K562 (cell line): ENCODE measurements around the gene BORCS5. TPM values are rescaled to one million over a fixed set of nuclear protein-coding genes. Genes with fewer than 3 reads are reported as not detected.
A peak's percentile ranks its signal among the peaks of the same experiment; 100 is the strongest.

Experiments
- CTCF ChIP-seq, 3 experiments: IDR thresholded peaks in 2 of 3; conservative IDR thresholded peaks in 1 of 3; 2 replicates each; pipeline ENCODE4 v1.5.1; 2011 to 2012; ENCODE audit warnings: low read length in 3 of 3, mild to moderate bottlenecking in 3 of 3, control low read depth in 2 of 3, improper control_type of control experiment in 1 of 3, inconsistent platforms in 1 of 3, low read depth in 1 of 3, mixed read lengths in 1 of 3, moderate library complexity in 1 of 3; ENCODE audit not compliant: insufficient read depth in 2 of 3
- EGR1 ChIP-seq: fragments of 450-650 bp; conservative IDR thresholded peaks from 2 replicates; pipeline ENCODE4 v1.6.1; 2017; ENCODE audit warnings: mild to moderate bottlenecking
- FOSL1 ChIP-seq: fragments of 200-800 bp; sonication (Bioruptor generic); conservative IDR thresholded peaks from 2 replicates; pipeline ENCODE4 v1.6.1; 2016; ENCODE audit warnings: missing genetic modification characterization, missing compliant biosample characterization
- FOXA1 ChIP-seq: fragments of 450-650 bp; IDR thresholded peaks from 2 replicates; pipeline ENCODE4 v1.6.1; 2016; ENCODE audit warnings: mild to moderate bottlenecking, borderline replicate concordance
- HNRNPL ChIP-seq: fragments of 200-400 bp; formaldehyde crosslinking; IDR thresholded peaks from 2 replicates; pipeline ENCODE4 v1.6.1; 2017; ENCODE audit warnings: low read depth, mild to moderate bottlenecking, low read length
- NFATC3 ChIP-seq: fragments of 450-650 bp; IDR thresholded peaks from 2 replicates; pipeline ENCODE4 v1.6.1; 2017; ENCODE audit warnings: mild to moderate bottlenecking
- RBM14 ChIP-seq: fragments of 200-400 bp; formaldehyde crosslinking; IDR thresholded peaks from 2 replicates; pipeline ENCODE4 v1.6.1; 2018; ENCODE audit warnings: low read depth, mild to moderate bottlenecking, low read length, moderate library complexity, borderline replicate concordance; ENCODE audit not compliant: insufficient read depth
- RCOR1 ChIP-seq, 2 experiments: IDR thresholded peaks; 2 replicates each; pipeline ENCODE4 v1.6.1; 2012; ENCODE audit warnings: low read depth in 2 of 2, low read length in 2 of 2, borderline replicate concordance in 1 of 2, improper control_type of control experiment in 1 of 2
- SMARCE1 ChIP-seq: fragments of 450-650 bp; IDR thresholded peaks from 2 replicates; pipeline ENCODE4 v1.7.1; 2016; ENCODE audit warnings: mild to moderate bottlenecking
- ZFP30 ChIP-seq: fragments of 250-450 bp; sonication (Bioruptor Pico); IDR thresholded peaks from 2 replicates; pipeline ENCODE4 v1.8.0; 2022; ENCODE audit warnings: moderate library complexity, mild to moderate bottlenecking, inconsistent platforms, borderline replicate concordance
- ZNF24 ChIP-seq: fragments of 450-650 bp; IDR thresholded peaks from 2 replicates; pipeline ENCODE4 v1.6.1; 2016
- ZNF436 ChIP-seq: fragments of 250-450, 450-650 bp; sonication (Bioruptor Pico); formaldehyde crosslinking; IDR thresholded peaks from 2 replicates; pipeline ENCODE4 v1.7.0; 2020; ENCODE audit warnings: mild to moderate bottlenecking
- polyA plus RNA-seq, 8 experiments: library from polyadenylated mRNA; depleted of rRNA in 4 of 8; stranded (reverse) in 5 of 8; unstranded in 3 of 8; fragments of >200 nt; fragmentation: Nextera tagmentation in 2 of 8; fragmentation: Illumina TruSeq in 1 of 8; extraction: Ambion mirVana in 2 of 8; extraction: Trizol in 1 of 8; gene quantifications; 2 replicates each; pipeline versions ENCODE4 v1.2.1 to v1.2.3, GENCODE V29; 2011 to 2014; ENCODE audit warnings: inconsistent platforms in 1 of 8, missing spikeins in 1 of 8
- total RNA-seq, 7 experiments: library from RNA; depleted of rRNA in 6 of 7; stranded (reverse); fragments of >200 nt in 6 of 7; fragmentation: Illumina TruSeq in 2 of 7; extraction: Trizol in 2 of 7; gene quantifications; 2 replicates each; pipeline versions ENCODE4 v1.2.1 to v1.2.3, GENCODE V29; 2011 to 2021; ENCODE audit warnings: low replicate concordance in 1 of 7
- TF ChIP-seq, protein P1 (sequence below): fragments of 450-650 bp; IDR thresholded peaks from 2 replicates; pipeline ENCODE4 v1.6.1; 2018; ENCODE audit not compliant: partially characterized antibody
- TF ChIP-seq, protein P2 (sequence below): fragments of 450-650 bp; conservative IDR thresholded peaks from 2 replicates; pipeline ENCODE4 v1.6.1; 2016; ENCODE audit warnings: missing genetic modification characterization, low read depth, mild to moderate bottlenecking, control low read depth, missing compliant biosample characterization

BORCS5 gene
- total and polyA plus RNA-seq, 9 of the 15 experiments (the other 6 are each of a cell fraction or from before 2014, with no cell fraction given): 0.31 to 12.4 (median 6.6) TPM

- TF ChIP-seq RBM14: no peak
- TF ChIP-seq SMARCE1: peak; percentile 38; the same call in 1 of the 2 replicates
- no peak for TF ChIP-seq ZNF436 (CRISPR knock-in tag)
- TF ChIP-seq, protein P1, sequence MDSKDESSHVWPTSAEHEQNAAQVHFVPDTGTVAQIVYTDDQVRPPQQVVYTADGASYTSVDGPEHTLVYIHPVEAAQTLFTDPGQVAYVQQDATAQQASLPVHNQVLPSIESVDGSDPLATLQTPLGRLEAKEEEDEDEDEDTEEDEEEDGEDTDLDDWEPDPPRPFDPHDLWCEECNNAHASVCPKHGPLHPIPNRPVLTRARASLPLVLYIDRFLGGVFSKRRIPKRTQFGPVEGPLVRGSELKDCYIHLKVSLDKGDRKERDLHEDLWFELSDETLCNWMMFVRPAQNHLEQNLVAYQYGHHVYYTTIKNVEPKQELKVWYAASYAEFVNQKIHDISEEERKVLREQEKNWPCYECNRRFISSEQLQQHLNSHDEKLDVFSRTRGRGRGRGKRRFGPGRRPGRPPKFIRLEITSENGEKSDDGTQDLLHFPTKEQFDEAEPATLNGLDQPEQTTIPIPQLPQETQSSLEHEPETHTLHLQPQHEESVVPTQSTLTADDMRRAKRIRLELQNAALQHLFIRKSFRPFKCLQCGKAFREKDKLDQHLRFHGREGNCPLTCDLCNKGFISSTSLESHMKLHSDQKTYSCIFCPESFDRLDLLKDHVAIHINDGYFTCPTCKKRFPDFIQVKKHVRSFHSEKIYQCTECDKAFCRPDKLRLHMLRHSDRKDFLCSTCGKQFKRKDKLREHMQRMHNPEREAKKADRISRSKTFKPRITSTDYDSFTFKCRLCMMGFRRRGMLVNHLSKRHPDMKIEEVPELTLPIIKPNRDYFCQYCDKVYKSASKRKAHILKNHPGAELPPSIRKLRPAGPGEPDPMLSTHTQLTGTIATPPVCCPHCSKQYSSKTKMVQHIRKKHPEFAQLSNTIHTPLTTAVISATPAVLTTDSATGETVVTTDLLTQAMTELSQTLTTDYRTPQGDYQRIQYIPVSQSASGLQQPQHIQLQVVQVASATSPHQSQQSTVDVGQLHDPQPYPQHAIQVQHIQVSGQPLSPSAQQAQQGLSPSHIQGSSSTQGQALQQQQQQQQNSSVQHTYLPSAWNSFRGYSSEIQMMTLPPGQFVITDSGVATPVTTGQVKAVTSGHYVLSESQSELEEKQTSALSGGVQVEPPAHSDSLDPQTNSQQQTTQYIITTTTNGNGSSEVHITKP: no peak
- TF ChIP-seq RCOR1 (IDR thresholded peaks at IDR 0.05; ENCODE audit: borderline replicate concordance in 1 of 2, low read depth in 2 of 2, low read length in 2 of 2): peak in 1 of 2 experiments; percentile 74; a peak in 2 of 4 replicates
- peak in 2 of 3 experiments; percentile 28 to 38; a peak in 2 of 6 replicates for TF ChIP-seq CTCF (IDR thresholded peaks at IDR 0.05 in 2 of 3, conservative IDR thresholded peaks at IDR 0.05 in 1 of 3; ENCODE audit: insufficient read depth in 2 of 3, low read depth in 1 of 3, low read length in 3 of 3)
- TF ChIP-seq FOXA1: peak; percentile 50; the same call in 1 of the 2 replicates
- TF ChIP-seq, protein P2, sequence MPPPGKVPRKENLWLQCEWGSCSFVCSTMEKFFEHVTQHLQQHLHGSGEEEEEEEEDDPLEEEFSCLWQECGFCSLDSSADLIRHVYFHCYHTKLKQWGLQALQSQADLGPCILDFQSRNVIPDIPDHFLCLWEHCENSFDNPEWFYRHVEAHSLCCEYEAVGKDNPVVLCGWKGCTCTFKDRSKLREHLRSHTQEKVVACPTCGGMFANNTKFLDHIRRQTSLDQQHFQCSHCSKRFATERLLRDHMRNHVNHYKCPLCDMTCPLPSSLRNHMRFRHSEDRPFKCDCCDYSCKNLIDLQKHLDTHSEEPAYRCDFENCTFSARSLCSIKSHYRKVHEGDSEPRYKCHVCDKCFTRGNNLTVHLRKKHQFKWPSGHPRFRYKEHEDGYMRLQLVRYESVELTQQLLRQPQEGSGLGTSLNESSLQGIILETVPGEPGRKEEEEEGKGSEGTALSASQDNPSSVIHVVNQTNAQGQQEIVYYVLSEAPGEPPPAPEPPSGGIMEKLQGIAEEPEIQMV: no peak
- peak; percentile 63 for TF ChIP-seq FOSL1 (tag)
- TF ChIP-seq EGR1: 0 out of 2 replicates have a peak, but pooled peaks have one; percentile 15
- no peak for TF ChIP-seq ZNF24
- no peak for TF ChIP-seq NFATC3
- TF ChIP-seq ZFP30 (CRISPR knock-in tag): no peak
- TF ChIP-seq HNRNPL: no peak
Observed at GRCh38 chr12:12398026-12398859, 41.4 kb downstream of the BORCS5 start (continued).
